Gastrocnemius medialis (tissue), 4 donors: ENCODE results near the gene IL15. TPM values are rescaled to one million over a fixed set of nuclear protein-coding genes. Genes with fewer than 3 reads are reported as not detected.
"Not testable (repeated sequence)": the region's sequence is repeated elsewhere in the genome, so short reads cannot be mapped to it uniquely, and the experiment has no call there.

Experiments used
- ATAC-seq, 2 donors: fragments of 150-250 bp; one replicate each; pipeline ENCODE4 v1.9.1; 2016
- DNase-seq, 2 donors: peaks; one replicate each; pipeline ENCODE4 v3.0.0-alpha.2; 2019
- H3K27ac ChIP-seq, 4 donors: fragments of 200-600 bp; sonication (generic); 1 replicate in 1 of 4; 2 replicates in 3 of 4; pipeline ENCODE4 v1.5.1; 2016 to 2018; ENCODE audit warnings: mild to moderate bottlenecking in 2 of 4, moderate library complexity in 1 of 4
- H3K27me3 ChIP-seq, 3 donors: fragments of 200-600 bp; sonication (generic) in 2 of 3; 1 replicate in 1 of 3; 2 replicates in 2 of 3; pipeline versions ENCODE4 v1.5.1 to v1.6.0; 2016 to 2019; ENCODE audit warnings: mild to moderate bottlenecking in 1 of 3, moderate library complexity in 1 of 3
- H3K36me3 ChIP-seq, 2 donors: fragments of 200-600 bp; sonication (generic) in 1 of 2; one replicate each; pipeline ENCODE4 v1.5.1; 2017 to 2018
- H3K4me1 ChIP-seq, 2 donors: fragments of 200-600 bp; sonication (generic) in 1 of 2; one replicate each; pipeline ENCODE4 v1.5.1; 2016 to 2017; ENCODE audit warnings: mild to moderate bottlenecking in 2 of 2
- H3K4me3 ChIP-seq, 4 donors: fragments of 200-600 bp; sonication (generic) in 3 of 4; 1 replicate in 1 of 4; 2 replicates in 3 of 4; pipeline ENCODE4 v1.5.1; 2016 to 2019; ENCODE audit warnings: mild to moderate bottlenecking in 2 of 4
- H3K9me3 ChIP-seq, 3 donors: fragments of 200-600 bp; sonication (generic) in 2 of 3; 1 replicate in 1 of 3; 2 replicates in 2 of 3; pipeline ENCODE4 v1.5.1; 2016 to 2019
- CTCF ChIP-seq, 5 experiments: fragments of 450-650 bp in 3 of 5; fragments of 200-600 bp in 2 of 5; sonication (generic) in 2 of 5; IDR thresholded peaks in 4 of 5; conservative IDR thresholded peaks in 1 of 5; 1 replicate in 4 of 5; 2 replicates in 1 of 5; pipeline ENCODE4 v1.5.1; 2016 to 2019; ENCODE audit warnings: antibody characterized with exemption in 5 of 5, mild to moderate bottlenecking in 3 of 5, moderate library complexity in 3 of 5
- POLR2A ChIP-seq, 2 donors: fragments of 450-650 bp; IDR thresholded peaks; one replicate each; pipeline ENCODE4 v1.6.1; 2017; ENCODE audit warnings: antibody characterized with exemption in 2 of 2, mild to moderate bottlenecking in 2 of 2, moderate library complexity in 2 of 2
- in situ Hi-C, 4 donors: fragments of 200-750 bp; cut with MboI; loops; one replicate each; pipeline versions ENCODE4 v1.15.0 to v1.8.0; 2017; ENCODE audit warnings: low sequenced_read_pairs in 4 of 4
- intact Hi-C: fragments of 100-400 bp; cut with DNase I; formaldehyde crosslinking; loops from one replicate; pipeline ENCODE4 v1.15.1; 2023; ENCODE audit warnings: low total_unique reads
- total RNA-seq, 4 donors: library from RNA; depleted of rRNA; stranded (reverse); fragments of >200 nt; gene quantifications; one replicate each; pipeline versions ENCODE4 v1.1.0 to v1.2.3, GENCODE V29; 2016

Gene IL15
- total RNA-seq, 4 donors from 2014 or later, result 2.1 to 6.1 (median 2.7) TPM

GRCh38 chr4:141731481-141731880 lies 95.1 kb downstream of the IL15 start:
- Histone ChIP-seq H3K9me3 (no peaks in the 10 kb centered on the region), H3K27ac (no peak overlapping the region), H3K4me1 (no peaks in the 10 kb centered on the region), H3K4me3 (no peak overlapping the region), H3K36me3 (peaks cover 0 to 13% of the 10 kb centered on the region in 2 donors), H3K27me3 (no peaks in the 10 kb centered on the region)
- TF ChIP-seq CTCF (IDR thresholded peaks at IDR 0.05 in 4 of 5, conservative IDR thresholded peaks at IDR 0.05 in 1 of 5) (no peak), POLR2A (IDR thresholded peaks at IDR 0.05) (no peak)
- in situ Hi-C loops, result no loop called here
- DNase-seq (no peak), ATAC-seq (no peak)
- intact Hi-C loops, result no loop called here

GRCh38 chr4:141739636-141740035 lies 103.3 kb downstream of the IL15 start:
- intact Hi-C loops (no loop called here), in situ Hi-C loops (no loop called here)
- DNase-seq (no peak), ATAC-seq (no peak)
- H3K36me3 ChIP-seq, result no peaks in the 10 kb centered on the region
- H3K27me3 ChIP-seq, result no peaks in the 10 kb centered on the region
- H3K9me3 ChIP-seq, result no peaks in the 10 kb centered on the region
- H3K4me3 ChIP-seq, result no peak overlapping the region
- no peak overlapping the region for H3K27ac ChIP-seq
- no peaks in the 10 kb centered on the region for H3K4me1 ChIP-seq
- TF ChIP-seq CTCF (IDR thresholded peaks at IDR 0.05 in 4 of 5, conservative IDR thresholded peaks at IDR 0.05 in 1 of 5) (no peak), POLR2A (IDR thresholded peaks at IDR 0.05) (no peak)

DNA sequence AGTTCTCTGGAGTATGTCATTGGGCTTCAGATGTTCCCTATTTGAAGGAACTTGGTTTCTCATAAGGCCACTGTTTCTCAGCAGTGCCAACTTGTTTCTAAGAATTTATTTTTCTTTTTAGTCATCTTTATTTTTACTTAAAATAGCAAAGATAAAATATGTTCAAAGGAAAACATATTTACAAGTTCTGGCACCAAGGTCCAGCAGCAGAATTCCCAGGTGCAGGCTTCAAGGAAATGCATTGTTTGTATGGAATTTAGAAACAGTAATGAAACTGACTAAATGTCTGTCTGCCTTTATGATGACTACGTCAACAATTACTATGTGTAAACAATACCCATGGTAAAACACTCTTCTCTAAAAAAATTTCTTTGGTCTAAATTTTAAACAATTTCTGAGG lies 109.6 kb downstream of the IL15 start:
- Histone ChIP-seq H3K27ac (no peak overlapping the region), H3K27me3 (no peaks in the 10 kb centered on the region), H3K4me3 (no peak overlapping the region), H3K4me1 (no peaks in the 10 kb centered on the region), H3K9me3 (no peaks in the 10 kb centered on the region), H3K36me3 (no peaks in the 10 kb centered on the region)
- DNase-seq (no peak), ATAC-seq (no peak)
- intact Hi-C loops, result no loop called here
- TF ChIP-seq CTCF (IDR thresholded peaks at IDR 0.05 in 4 of 5, conservative IDR thresholded peaks at IDR 0.05 in 1 of 5), result no peak
- TF ChIP-seq POLR2A (IDR thresholded peaks at IDR 0.05), result no peak
- in situ Hi-C loops, result no loop called here

- DNase-seq, H3K4me3 ChIP-seq, in situ Hi-C loops, H3K9me3 ChIP-seq, intact Hi-C loops, H3K4me1 ChIP-seq, H3K27ac ChIP-seq, ATAC-seq, H3K27me3 ChIP-seq, H3K36me3 ChIP-seq: not testable (repeated sequence)
Measured at GRCh38 chr4:141751806-141752205, 115.4 kb downstream of the IL15 start.

DNA sequence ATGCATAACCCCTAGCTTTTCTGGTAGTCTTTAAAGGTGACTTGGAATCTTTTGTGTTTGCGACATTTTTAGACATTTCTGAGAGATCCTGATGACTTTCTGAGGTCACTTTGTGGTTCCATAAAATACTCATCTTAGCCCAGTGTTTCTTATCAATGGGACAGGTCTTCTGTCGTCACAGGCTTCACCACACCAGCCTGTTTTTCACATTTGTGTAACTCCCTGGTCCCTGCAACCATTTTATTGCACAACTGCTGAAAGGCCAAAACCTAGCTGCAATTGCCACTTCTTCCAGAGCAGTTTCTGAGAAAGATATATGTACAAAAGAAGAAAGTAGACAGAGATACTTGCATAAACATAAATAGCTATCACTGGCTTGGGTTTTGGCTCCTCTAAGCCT lies 120.9 kb downstream of the IL15 start:
- TF ChIP-seq POLR2A (IDR thresholded peaks at IDR 0.05), result no peak
- no peak for TF ChIP-seq CTCF (IDR thresholded peaks at IDR 0.05 in 4 of 5, conservative IDR thresholded peaks at IDR 0.05 in 1 of 5)
- DNase-seq (no peak), ATAC-seq (no peak)
- Histone ChIP-seq H3K4me3 (no peak overlapping the region), H3K27ac (no peak overlapping the region), H3K4me1 (no peaks in the 10 kb centered on the region), H3K27me3 (no peaks in the 10 kb centered on the region), H3K36me3 (no peaks in the 10 kb centered on the region), H3K9me3 (no peaks in the 10 kb centered on the region)
- intact Hi-C loops, result no loop called here
- in situ Hi-C loops, result no loop called here
